ENCODE data around the gene PEX14.

DNA sequence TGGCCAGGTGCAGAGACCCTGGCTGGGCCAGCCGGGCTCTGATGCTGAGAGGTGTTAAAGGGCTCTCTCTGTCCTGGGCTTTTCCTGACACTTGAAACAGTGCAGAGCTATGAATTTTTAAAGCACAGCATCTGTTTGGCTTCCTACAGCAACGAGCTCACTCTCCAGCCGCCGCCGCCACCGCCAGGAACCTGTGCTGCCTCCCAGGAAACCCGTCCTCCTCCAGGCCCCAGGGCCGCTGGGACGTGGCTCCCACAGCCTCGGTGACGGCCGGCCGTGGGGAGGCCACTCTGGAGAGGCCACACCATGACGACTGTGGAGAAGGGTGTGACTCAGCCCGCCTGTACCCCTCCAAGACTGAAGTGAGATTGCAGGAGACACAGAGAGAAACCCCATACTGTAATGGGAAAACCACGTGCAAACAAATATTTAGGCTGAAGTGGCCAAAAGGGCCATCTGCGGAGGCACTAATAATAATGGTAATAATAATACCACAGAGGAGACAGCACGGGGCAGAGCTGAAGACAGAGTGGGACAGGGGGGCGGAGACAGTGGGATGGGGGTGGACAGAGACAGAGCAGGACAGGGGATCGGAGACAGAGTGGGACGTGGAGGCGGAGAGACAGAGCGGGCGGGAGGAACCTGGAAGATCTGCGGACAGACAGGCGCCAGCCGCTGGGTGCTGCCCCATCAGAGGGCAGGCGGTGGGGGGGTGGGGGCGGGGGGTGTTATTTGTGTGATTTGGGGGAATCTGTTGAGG, 182.5 kb downstream of the PEX14 start:
- TF ChIP-seq CTCF (conservative IDR thresholded peaks at IDR 0.05 in 1 of 2, IDR thresholded peaks at IDR 0.05 in 1 of 2; ENCODE audit: extremely low read depth in 1 of 2, insufficient read depth in 1 of 2, low read depth in 1 of 2, low read length in 2 of 2) (no peak), EZH2 (IDR thresholded peaks at IDR 0.05; ENCODE audit: borderline replicate concordance, low read length) (no peak)
